Activated CD8-positive, alpha-beta memory T cell treated with anti-CD3 and anti-CD28 coated beads for 36 hours (primary cell): ENCODE results near the gene EXT2. TPM values are rescaled to one million over a fixed set of nuclear protein-coding genes. Genes with fewer than 3 reads are reported as not detected.

Experiments
- CTCF ChIA-PET: fragments of 350-600 bp; sonication (Branson Sonifier 250); formaldehyde crosslinking; loops from one replicate; lab custom pipeline; 2021; ENCODE audit warnings: antibody characterized with exemption; lab: Charles Lee
- POLR2A ChIA-PET: fragments of 350-600 bp; sonication (Branson Sonifier 250); formaldehyde crosslinking; loops from one replicate; lab custom pipeline; 2021; ENCODE audit warnings: antibody characterized with exemption; lab: Charles Lee
- total RNA-seq, 2 experiments: library from RNA; stranded (reverse); gene quantifications; one replicate each; pipeline ENCODE4 v1.2.3, GENCODE V29; 2021

Gene EXT2
- total RNA-seq, 2 experiments from 2014 or later: 32.4 to 35.2 TPM

GRCh38 chr11:44267750-44268613 lies 172.5 kb downstream of the EXT2 start:
- ChIA-PET POLR2A (no interaction called here), CTCF (no interaction called here)

GRCh38 chr11:44268614-44269080 lies 173.2 kb downstream of the EXT2 start:
- ChIA-PET POLR2A (no interaction called here), CTCF (no interaction called here)

GRCh38 chr11:44269369-44270351 lies 174.2 kb downstream of the EXT2 start:
- POLR2A ChIA-PET: no interaction called here

GRCh38 chr11:44270403-44271273 lies 175.2 kb downstream of the EXT2 start:
- CTCF ChIA-PET: no interaction called here

More at GRCh38 chr11:44269369-44270351, 174.2 kb downstream of the EXT2 start:
- CTCF ChIA-PET: no interaction called here

GRCh38 chr11:44271286-44271685 lies 175.8 kb downstream of the EXT2 start:
- CTCF ChIA-PET: no interaction called here
- POLR2A ChIA-PET: interaction anchor here (0.6 kb wide), 1 partner anchor 748 kb away, joined by 3 read pairs; no protein-coding TSS in a partner anchor

More at GRCh38 chr11:44270403-44271273, 175.2 kb downstream of the EXT2 start:
- POLR2A ChIA-PET: no interaction called here

- POLR2A ChIA-PET: no interaction called here
- CTCF ChIA-PET: no interaction called here
Observed at GRCh38 chr11:44274404-44274803, 178.9 kb downstream of the EXT2 start.

- POLR2A ChIA-PET: no interaction called here
- CTCF ChIA-PET: interaction anchor here (1.4 kb wide), 1 partner anchor 11 kb away, joined by 4 read pairs; no protein-coding TSS in a partner anchor
Observed at GRCh38 chr11:44275241-44275640, 179.8 kb downstream of the EXT2 start.

- ChIA-PET POLR2A (no interaction called here), CTCF (interaction anchor here (1.4 kb wide), 1 partner anchor 10 kb away, joined by 4 read pairs; no protein-coding TSS in a partner anchor)
Observed at GRCh38 chr11:44275961-44276550, 180.6 kb downstream of the EXT2 start.

- CTCF ChIA-PET: interaction anchor here (0.7 to 1.0 kb wide), 2 partner anchors 8 to 330 kb away, joined by 3 to 5 read pairs; no protein-coding TSS in a partner anchor
- POLR2A ChIA-PET: no interaction called here
Observed at GRCh38 chr11:44277196-44278090, 182.0 kb downstream of the EXT2 start.

GRCh38 chr11:44279483-44279882 lies 184.0 kb downstream of the EXT2 start:
- ChIA-PET CTCF (no interaction called here), POLR2A (no interaction called here)

GRCh38 chr11:44280257-44280656 lies 184.8 kb downstream of the EXT2 start:
- POLR2A ChIA-PET: no interaction called here
- CTCF ChIA-PET: no interaction called here

- ChIA-PET CTCF (no interaction called here), POLR2A (no interaction called here)
Observed at GRCh38 chr11:44281151-44281550, 185.7 kb downstream of the EXT2 start.

- ChIA-PET POLR2A (no interaction called here), CTCF (no interaction called here)
Observed at GRCh38 chr11:44282620-44283019, 187.1 kb downstream of the EXT2 start.

GRCh38 chr11:44285756-44286155 lies 190.3 kb downstream of the EXT2 start:
- ChIA-PET CTCF (interaction anchor here (0.8 to 3.2 kb wide), 7 partner anchors 8 to 254 kb away, joined by 3 to 16 read pairs (median 4); no protein-coding TSS in a partner anchor), POLR2A (interaction anchor here (0.7 kb wide), 1 partner anchor 793 kb away, joined by 3 read pairs; no protein-coding TSS in a partner anchor)

- ChIA-PET CTCF (interaction anchor here (0.8 to 3.2 kb wide), 7 partner anchors 9 to 253 kb away, joined by 3 to 16 read pairs (median 4); no protein-coding TSS in a partner anchor), POLR2A (no interaction called here)
Observed at GRCh38 chr11:44286268-44286880, 190.9 kb downstream of the EXT2 start.

GRCh38 chr11:44286911-44287310 lies 191.4 kb downstream of the EXT2 start:
- ChIA-PET CTCF (interaction anchor here (1.4 to 3.2 kb wide), 4 partner anchors 45 to 253 kb away, joined by 3 to 16 read pairs (median 6); no protein-coding TSS in a partner anchor), POLR2A (no interaction called here)
